ENCODE results near the gene AKNA. TPM values are rescaled to one million over a fixed set of nuclear protein-coding genes. Genes with fewer than 3 reads are reported as not detected.

The AKNA gene
- total RNA-seq, 1 experiment from 2014 or later: 10.1 TPM

GRCh38 chr9:114376586-114377445 lies 11.0 kb downstream of the AKNA start:
- no peaks in the 10 kb centered on the region for H3K36me3 ChIP-seq (ENCODE audit: control insufficient read depth, insufficient read depth, low read length)
- H3K4me3 ChIP-seq (ENCODE audit: low read depth in 2 of 2, low read length in 2 of 2): no peak overlapping the region
- no peak overlapping the region for H3K27ac ChIP-seq (ENCODE audit: low read length)
- CTCF ChIA-PET: no interaction called here
- ATAC-seq (no peak), DNase-seq (ENCODE audit: low read depth, low spot score) (no peak)
- in situ Hi-C loops (cut with HindIII; ENCODE audit: low pct_unique_long_range_greater_than_20kb, low sequenced_read_pairs) (no loop called here), intact Hi-C loops (cut with micrococcal nuclease; ENCODE audit: unreplicated experiment) (no loop called here)
- no peaks in the 10 kb centered on the region for H3K27me3 ChIP-seq (ENCODE audit: control insufficient read depth, insufficient read depth, low read length)
- no TSS peak for BruUV-seq (replicated peaks)
- no peaks in the 10 kb centered on the region for H3K4me1 ChIP-seq (ENCODE audit: control insufficient read depth, insufficient read depth, low read length)
- no peak for TF ChIP-seq SIN3A (IDR thresholded peaks at IDR 0.05; ENCODE audit: borderline replicate concordance, insufficient read depth, low read depth, low read length)
- no peak for TF ChIP-seq POLR2AphosphoS5 (IDR thresholded peaks at IDR 0.05; ENCODE audit: low read depth, low read length)
- no peak for TF ChIP-seq TCF7L2 (IDR thresholded peaks at IDR 0.05; ENCODE audit: low read depth, low read length)
- no peak for TF ChIP-seq CTCF (IDR thresholded peaks at IDR 0.05)
- TF ChIP-seq REST (IDR thresholded peaks at IDR 0.05; ENCODE audit: insufficient read depth in 1 of 2, low read depth in 2 of 2, low read length in 1 of 2): no peak
- H3K9me3 ChIP-seq (ENCODE audit: control insufficient read depth, insufficient read depth, low read depth, low read length): no peaks in the 10 kb centered on the region
- POLR2A ChIA-PET: no interaction called here

GRCh38 chr9:114375386-114376175 lies 12.2 kb downstream of the AKNA start:
- DNase-seq (ENCODE audit: low read depth, low spot score): no peak
- no peaks in the 10 kb centered on the region for H3K9me3 ChIP-seq (ENCODE audit: control insufficient read depth, insufficient read depth, low read depth, low read length)
- no peak overlapping the region for H3K4me3 ChIP-seq (ENCODE audit: low read depth in 2 of 2, low read length in 2 of 2)
- no peaks in the 10 kb centered on the region for H3K4me1 ChIP-seq (ENCODE audit: control insufficient read depth, insufficient read depth, low read length)
- intact Hi-C loops (cut with micrococcal nuclease; ENCODE audit: unreplicated experiment) (no loop called here), in situ Hi-C loops (cut with HindIII; ENCODE audit: low pct_unique_long_range_greater_than_20kb, low sequenced_read_pairs) (no loop called here)
- ATAC-seq: no peak
- no TSS peak for BruUV-seq (replicated peaks)
- ChIA-PET CTCF (no interaction called here), POLR2A (no interaction called here)
- no peak overlapping the region for H3K27ac ChIP-seq (ENCODE audit: low read length)
- TF ChIP-seq POLR2AphosphoS5 (IDR thresholded peaks at IDR 0.05; ENCODE audit: low read depth, low read length): no peak
- TF ChIP-seq TCF7L2 (IDR thresholded peaks at IDR 0.05; ENCODE audit: low read depth, low read length): no peak
- no peak for TF ChIP-seq CTCF (IDR thresholded peaks at IDR 0.05)
- no peak for TF ChIP-seq REST (IDR thresholded peaks at IDR 0.05; ENCODE audit: insufficient read depth in 1 of 2, low read depth in 2 of 2, low read length in 1 of 2)
- no peak for TF ChIP-seq SIN3A (IDR thresholded peaks at IDR 0.05; ENCODE audit: borderline replicate concordance, insufficient read depth, low read depth, low read length)
- H3K27me3 ChIP-seq (ENCODE audit: control insufficient read depth, insufficient read depth, low read length): no peaks in the 10 kb centered on the region
- no peaks in the 10 kb centered on the region for H3K36me3 ChIP-seq (ENCODE audit: control insufficient read depth, insufficient read depth, low read length)
